GDM1 (cell line): Measurements from ENCODE around the gene KCTD10.
"Not testable (repeated sequence)": the region's sequence is repeated elsewhere in the genome, so short reads cannot be mapped to it uniquely, and the experiment has no call there.

Experiments used
- DNase-seq: peaks from one replicate; lab custom pipeline; 2025; lab: John Stamatoyannopoulos, UW

KCTD10 gene

GRCh38 chr12:109418848-109419480, 58.1 kb downstream of the KCTD10 start:
- DNase-seq = no peak

- DNase-seq = not testable (repeated sequence)
Measured at GRCh38 chr12:109406147-109406546, 71.0 kb downstream of the KCTD10 start.

GRCh38 chr12:109404841-109405240, 72.3 kb downstream of the KCTD10 start:
- not testable (repeated sequence) for DNase-seq
